MM.1S (cell line): ENCODE results near the gene MYBPC3.

Experiments
- DNase-seq: peaks from one replicate; pipeline ENCODE4 v3.0.0-alpha.2; 2015
- H2AFZ ChIP-seq: fragments of 300-600 bp; sonication (generic); 2 replicates; pipeline ENCODE4 v1.6.0; 2016; ENCODE audit warnings: antibody characterized with exemption, low read length
- H3F3A ChIP-seq: fragments of 300-600 bp; sonication (generic); 2 replicates; pipeline ENCODE4 v1.6.1; 2016; ENCODE audit warnings: mild to moderate bottlenecking, antibody characterized with exemption, low read length, moderate library complexity, mixed read lengths; ENCODE audit not compliant: insufficient read depth
- H3K27ac ChIP-seq: fragments of 300-600 bp; sonication (generic); 2 replicates; pipeline ENCODE4 v1.5.1; 2016; ENCODE audit warnings: mild to moderate bottlenecking, low read length
- H3K27me3 ChIP-seq: fragments of 300-600 bp; sonication (generic); replicated peaks from 2 replicates; pipeline ENCODE4 v1.6.0; 2016; ENCODE audit warnings: low read length; ENCODE audit not compliant: insufficient read depth
- H3K36me3 ChIP-seq: fragments of 300-600 bp; sonication (generic); replicated peaks from 2 replicates; pipeline ENCODE4 v1.6.1; 2016; ENCODE audit warnings: mild to moderate bottlenecking, low read length, mixed read lengths; ENCODE audit not compliant: insufficient read depth
- H3K4me1 ChIP-seq: fragments of 300-600 bp; sonication (generic); 2 replicates; pipeline ENCODE4 v1.6.1; 2016; ENCODE audit warnings: low read length, mixed read lengths
- H3K4me2 ChIP-seq: fragments of 300-600 bp; sonication (generic); 2 replicates; pipeline ENCODE4 v1.6.0; 2016; ENCODE audit warnings: low read depth, low read length
- H3K4me3 ChIP-seq: fragments of 300-600 bp; sonication (generic); 2 replicates; pipeline ENCODE4 v1.5.1; 2016; ENCODE audit warnings: low read length, mixed read lengths
- H3K79me2 ChIP-seq: fragments of 300-600 bp; sonication (generic); 2 replicates; pipeline ENCODE4 v1.6.1; 2016; ENCODE audit warnings: mixed run types, low read length, mixed read lengths
- H3K9ac ChIP-seq: fragments of 300-600 bp; sonication (generic); 2 replicates; pipeline ENCODE4 v1.6.1; 2016; ENCODE audit warnings: low read length, mixed read lengths
- H3K9me2 ChIP-seq: fragments of 300-600 bp; sonication (generic); replicated peaks from 2 replicates; pipeline ENCODE4 v1.6.1; 2016; ENCODE audit warnings: mild to moderate bottlenecking, low read length, mixed read lengths; ENCODE audit not compliant: insufficient read depth
- H3K9me3 ChIP-seq: fragments of 300-600 bp; sonication (generic); replicated peaks from 2 replicates; pipeline ENCODE4 v1.6.1; 2016; ENCODE audit warnings: mild to moderate bottlenecking, low read length, mixed read lengths; ENCODE audit not compliant: insufficient read depth
- H4K20me1 ChIP-seq: fragments of 300-600 bp; sonication (generic); 2 replicates; pipeline ENCODE4 v1.6.1; 2016; ENCODE audit warnings: mild to moderate bottlenecking, low read length, moderate library complexity, mixed read lengths; ENCODE audit not compliant: insufficient read depth
- EZH2 ChIP-seq: fragments of 300-600 bp; sonication (generic); optimal IDR thresholded peaks from 2 replicates; pipeline ENCODE3; 2017; ENCODE audit warnings: low read depth, mild to moderate bottlenecking, antibody characterized with exemption, low read length, mixed read lengths
- EZH2phosphoT487 ChIP-seq: fragments of 300-600 bp; sonication (generic); IDR thresholded peaks from 2 replicates; pipeline ENCODE4 v1.6.1; 2018; ENCODE audit warnings: antibody characterized with exemption, low read length
- TF ChIP-seq, protein P1 (sequence below): fragments of 300-600 bp; sonication (generic); IDR thresholded peaks from 2 replicates; pipeline ENCODE4 v1.5.1; 2016; ENCODE audit warnings: antibody characterized with exemption, low read length, mixed read lengths

MYBPC3 gene

DNA sequence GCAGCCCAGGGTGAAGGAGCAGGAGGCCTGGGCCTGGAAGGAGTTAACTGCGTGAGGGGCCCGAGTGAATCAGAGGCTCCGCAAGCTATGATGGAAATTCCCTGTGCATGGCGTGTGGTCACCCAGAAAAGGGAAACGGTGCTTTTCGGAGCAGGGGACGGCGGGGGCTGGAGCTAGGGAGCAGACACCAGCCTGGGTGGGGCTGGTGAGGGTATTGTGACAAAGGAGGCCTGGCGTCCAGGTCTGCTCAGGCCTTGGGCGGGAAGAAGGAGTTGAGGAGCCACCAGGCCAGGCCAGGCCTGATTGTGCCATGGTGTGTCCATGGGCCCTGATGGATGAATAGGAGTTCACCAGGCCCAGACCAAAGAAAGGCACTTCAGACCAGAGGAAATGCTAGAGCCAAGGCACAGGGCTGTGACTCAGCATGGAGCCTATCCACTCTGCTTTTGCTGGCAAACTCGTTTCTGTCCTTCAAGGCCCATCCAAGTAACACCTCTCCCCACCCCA lies 38.6 kb upstream of the MYBPC3 start:
- Histone ChIP-seq H3K4me3 (no peak overlapping the region), H3K27ac (no peak overlapping the region), H2AFZ (no peak overlapping the region), H3K9me2 (no peaks in the 10 kb centered on the region), H3K4me2 (no peak overlapping the region), H3K9ac (no peak overlapping the region), H3K9me3 (no peaks in the 10 kb centered on the region), H3K4me1 (peaks cover 31% of the 10 kb centered on the region), H4K20me1 (no peaks in the 10 kb centered on the region), H3K79me2 (no peaks in the 10 kb centered on the region), H3F3A (no peaks in the 10 kb centered on the region), H3K27me3 (no peaks in the 10 kb centered on the region), H3K36me3 (no peaks in the 10 kb centered on the region)
- TF ChIP-seq, protein P1, sequence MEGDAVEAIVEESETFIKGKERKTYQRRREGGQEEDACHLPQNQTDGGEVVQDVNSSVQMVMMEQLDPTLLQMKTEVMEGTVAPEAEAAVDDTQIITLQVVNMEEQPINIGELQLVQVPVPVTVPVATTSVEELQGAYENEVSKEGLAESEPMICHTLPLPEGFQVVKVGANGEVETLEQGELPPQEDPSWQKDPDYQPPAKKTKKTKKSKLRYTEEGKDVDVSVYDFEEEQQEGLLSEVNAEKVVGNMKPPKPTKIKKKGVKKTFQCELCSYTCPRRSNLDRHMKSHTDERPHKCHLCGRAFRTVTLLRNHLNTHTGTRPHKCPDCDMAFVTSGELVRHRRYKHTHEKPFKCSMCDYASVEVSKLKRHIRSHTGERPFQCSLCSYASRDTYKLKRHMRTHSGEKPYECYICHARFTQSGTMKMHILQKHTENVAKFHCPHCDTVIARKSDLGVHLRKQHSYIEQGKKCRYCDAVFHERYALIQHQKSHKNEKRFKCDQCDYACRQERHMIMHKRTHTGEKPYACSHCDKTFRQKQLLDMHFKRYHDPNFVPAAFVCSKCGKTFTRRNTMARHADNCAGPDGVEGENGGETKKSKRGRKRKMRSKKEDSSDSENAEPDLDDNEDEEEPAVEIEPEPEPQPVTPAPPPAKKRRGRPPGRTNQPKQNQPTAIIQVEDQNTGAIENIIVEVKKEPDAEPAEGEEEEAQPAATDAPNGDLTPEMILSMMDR: no peak
- no peak for TF ChIP-seq EZH2phosphoT487
- TF ChIP-seq EZH2: no peak
- no peak for DNase-seq

DNA sequence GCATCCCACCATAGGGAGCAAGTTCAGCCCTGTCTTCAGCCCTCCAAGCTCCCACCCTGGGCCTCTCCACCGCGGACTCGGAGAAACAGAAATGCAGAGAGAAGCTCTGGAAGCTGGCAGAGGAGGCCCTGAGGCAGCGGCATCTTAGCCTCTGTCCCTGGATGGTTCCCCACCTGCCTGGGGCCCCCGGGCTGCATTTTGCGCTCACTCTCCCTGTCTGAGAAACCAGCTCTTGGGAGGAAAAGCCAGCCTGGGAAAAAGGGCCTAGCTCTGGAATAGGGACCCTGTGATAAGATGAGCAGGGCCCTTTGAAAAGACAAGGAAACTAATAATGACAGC lies 37.9 kb upstream of the MYBPC3 start:
- Histone ChIP-seq H3K9me3 (no peaks in the 10 kb centered on the region), H3K4me3 (no peak overlapping the region), H3K9me2 (no peaks in the 10 kb centered on the region), H3K4me1 (peaks cover 30% of the 10 kb centered on the region), H3K4me2 (no peak overlapping the region), H3F3A (no peaks in the 10 kb centered on the region), H3K27ac (no peak overlapping the region), H3K27me3 (no peaks in the 10 kb centered on the region), H2AFZ (no peak overlapping the region), H3K9ac (no peak overlapping the region), H4K20me1 (no peaks in the 10 kb centered on the region), H3K36me3 (no peaks in the 10 kb centered on the region), H3K79me2 (no peaks in the 10 kb centered on the region)
- TF ChIP-seq EZH2phosphoT487 (no peak), EZH2 (no peak)
- TF ChIP-seq, protein P1: no peak
- DNase-seq: no peak

DNA sequence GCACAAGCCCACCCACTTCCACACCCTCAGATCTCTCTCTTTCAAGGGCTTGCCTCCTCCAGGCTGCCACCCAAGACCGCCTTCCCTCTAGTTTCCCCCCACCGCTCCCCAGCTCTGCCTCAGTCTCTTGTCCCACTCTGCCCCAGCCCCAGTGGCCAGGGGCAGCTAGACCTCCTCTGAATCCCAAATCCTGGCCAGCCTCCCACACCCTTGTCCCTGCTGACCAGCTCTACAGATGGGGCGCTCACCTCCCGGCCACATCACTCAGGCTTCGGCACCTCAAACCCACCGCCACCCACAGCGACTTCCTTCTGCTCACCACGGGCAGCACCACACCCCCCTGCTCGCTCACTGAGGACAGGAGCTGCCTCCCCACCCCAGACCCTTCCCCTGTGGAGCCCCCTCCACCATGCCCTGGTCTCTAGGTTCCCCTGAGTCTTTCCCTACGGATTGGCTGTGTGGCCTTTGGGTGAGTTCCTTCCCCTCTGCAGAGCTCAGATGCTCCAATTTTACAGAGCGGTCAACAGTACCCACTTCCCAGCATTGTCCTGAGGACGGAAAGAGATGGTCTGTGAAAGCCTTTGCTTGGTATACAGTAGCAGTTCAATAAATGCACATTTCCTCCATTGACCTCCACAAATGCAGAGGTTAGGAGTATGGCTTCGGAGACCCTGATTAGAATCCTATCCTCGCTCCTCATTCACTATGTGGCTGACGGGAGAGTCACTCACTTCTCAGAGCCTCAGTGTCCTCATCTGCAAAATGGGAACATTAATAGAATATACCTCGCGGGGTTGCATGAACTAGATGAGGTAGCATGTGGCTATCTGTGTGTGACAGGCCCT lies 37.3 kb upstream of the MYBPC3 start:
- no peak for DNase-seq

More for the DNA sequence above, 37.3 kb upstream of the MYBPC3 start:
- no peaks in the 10 kb centered on the region for H4K20me1 ChIP-seq
- no peaks in the 10 kb centered on the region for H3K9me3 ChIP-seq
- H3K4me3 ChIP-seq: no peak overlapping the region
- H3K27me3 ChIP-seq: no peaks in the 10 kb centered on the region
- no peak overlapping the region for H2AFZ ChIP-seq
- no peaks in the 10 kb centered on the region for H3K9me2 ChIP-seq
- TF ChIP-seq EZH2 (no peak), EZH2phosphoT487 (no peak)
- TF ChIP-seq, protein P1: no peak
- H3K27ac ChIP-seq: no peak overlapping the region
- H3K9ac ChIP-seq: no peak overlapping the region
- no peaks in the 10 kb centered on the region for H3K36me3 ChIP-seq
- H3K4me1 ChIP-seq: peaks cover 24% of the 10 kb centered on the region
- no peaks in the 10 kb centered on the region for H3F3A ChIP-seq
- H3K79me2 ChIP-seq: no peaks in the 10 kb centered on the region
- no peak overlapping the region for H3K4me2 ChIP-seq
